Fibroblast of peridontal ligament (primary cell): ENCODE data around the gene PLCD3.

Experiments
- DNase-seq: peaks from one replicate; pipeline ENCODE4 v3.0.0-alpha.2; 2010; ENCODE audit errors: extremely low read depth

PLCD3 gene

DNA sequence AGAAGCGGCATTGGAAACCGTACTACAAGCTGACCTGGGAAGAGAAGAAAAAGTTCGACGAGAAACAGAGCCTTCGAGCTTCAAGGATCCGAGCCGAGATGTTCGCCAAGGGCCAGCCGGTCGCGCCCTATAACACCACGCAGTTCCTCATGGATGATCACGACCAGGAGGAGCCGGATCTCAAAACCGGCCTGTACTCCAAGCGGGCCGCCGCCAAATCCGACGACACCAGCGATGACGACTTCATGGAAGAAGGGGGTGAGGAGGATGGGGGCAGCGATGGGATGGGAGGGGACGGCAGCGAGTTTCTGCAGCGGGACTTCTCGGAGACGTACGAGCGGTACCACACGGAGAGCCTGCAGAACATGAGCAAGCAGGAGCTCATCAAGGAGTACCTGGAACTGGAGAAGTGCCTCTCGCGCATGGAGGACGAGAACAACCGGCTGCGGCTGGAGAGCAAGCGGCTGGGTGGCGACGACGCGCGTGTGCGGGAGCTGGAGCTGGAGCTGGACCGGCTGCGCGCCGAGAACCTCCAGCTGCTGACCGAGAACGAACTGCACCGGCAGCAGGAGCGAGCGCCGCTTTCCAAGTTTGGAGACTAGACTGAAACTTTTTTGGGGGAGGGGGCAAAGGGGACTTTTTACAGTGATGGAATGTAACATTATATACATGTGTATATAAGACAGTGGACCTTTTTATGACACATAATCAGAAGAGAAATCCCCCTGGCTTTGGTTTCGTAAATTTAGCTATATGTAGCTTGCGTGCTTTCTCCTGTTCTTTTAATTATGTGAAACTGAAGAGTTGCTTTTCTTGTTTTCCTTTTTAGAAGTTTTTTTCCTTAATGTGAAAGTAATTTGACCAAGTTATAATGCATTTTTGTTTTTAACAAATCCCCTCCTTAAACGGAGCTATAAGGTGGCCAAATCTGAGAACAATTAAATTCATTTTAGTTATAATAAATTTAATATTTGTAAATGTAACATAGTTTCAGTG lies 17.7 kb upstream of the PLCD3 start:
- peak; percentile 58 for DNase-seq

DNA sequence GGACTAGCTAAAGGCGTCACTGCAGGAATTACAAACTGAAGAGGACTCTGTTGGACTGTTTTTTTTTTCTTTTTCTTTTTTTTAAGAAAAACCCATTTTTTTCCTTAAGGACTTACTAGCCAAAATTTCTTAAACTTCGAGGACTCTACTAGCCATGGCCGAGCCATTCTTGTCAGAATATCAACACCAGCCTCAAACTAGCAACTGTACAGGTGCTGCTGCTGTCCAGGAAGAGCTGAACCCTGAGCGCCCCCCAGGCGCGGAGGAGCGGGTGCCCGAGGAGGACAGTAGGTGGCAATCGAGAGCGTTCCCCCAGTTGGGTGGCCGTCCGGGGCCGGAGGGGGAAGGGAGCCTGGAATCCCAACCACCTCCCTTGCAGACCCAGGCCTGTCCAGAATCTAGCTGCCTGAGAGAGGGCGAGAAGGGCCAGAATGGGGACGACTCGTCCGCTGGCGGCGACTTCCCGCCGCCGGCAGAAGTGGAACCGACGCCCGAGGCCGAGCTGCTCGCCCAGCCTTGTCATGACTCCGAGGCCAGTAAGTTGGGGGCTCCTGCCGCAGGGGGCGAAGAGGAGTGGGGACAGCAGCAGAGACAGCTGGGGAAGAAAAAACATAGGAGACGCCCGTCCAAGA lies 16.8 kb upstream of the PLCD3 start:
- peak; percentile 75 for DNase-seq

DNA sequence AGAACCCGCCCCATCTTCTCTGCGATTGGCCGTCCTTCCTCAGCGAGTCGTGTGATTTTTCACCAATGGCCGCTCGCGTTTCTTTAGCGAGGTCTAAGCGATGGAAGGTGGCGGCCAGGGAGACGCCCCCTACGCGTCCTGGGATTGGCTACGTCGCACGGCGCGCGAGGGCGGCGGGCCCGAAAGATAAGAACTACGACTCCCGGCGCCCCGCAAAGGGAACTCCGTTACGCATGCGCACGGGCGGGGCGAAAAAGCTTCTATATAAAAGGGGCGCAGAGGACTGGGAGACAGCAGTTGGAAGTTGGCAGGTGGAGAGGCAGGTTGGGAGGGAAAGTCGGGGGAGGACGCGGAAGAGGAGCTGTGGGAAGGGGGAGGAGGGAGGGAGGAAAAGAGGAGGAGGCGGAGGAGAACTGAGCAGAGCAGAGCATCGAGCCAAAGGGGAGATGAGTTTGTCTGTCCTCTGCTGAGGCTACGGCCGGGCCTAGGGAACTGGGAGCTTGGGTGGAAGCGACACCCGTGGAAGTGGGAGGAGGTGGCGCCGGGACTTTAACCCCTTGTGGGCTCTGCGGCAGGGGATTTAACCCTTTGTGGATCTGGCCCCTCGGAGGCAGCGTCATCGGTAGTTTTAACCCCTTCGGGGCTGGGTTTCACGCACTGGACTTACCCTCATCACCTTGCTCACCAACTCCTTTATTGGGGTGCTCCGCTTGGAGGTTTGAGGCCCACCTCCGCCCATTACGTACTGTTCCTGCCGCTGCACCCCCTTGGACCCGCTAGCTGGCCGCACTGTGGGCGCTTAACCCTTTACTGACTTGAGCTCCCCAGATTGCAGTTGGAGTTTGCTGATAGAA lies 16.1 kb upstream of the PLCD3 start, which contains the start of gene HEXIM1:
TSS of gene HEXIM1 (plus strand) at position 293 of the 854 bp plus-strand sequence. CDS start 716 bp downstream, outside the sequence.
- DNase-seq = peak; percentile 99

GRCh38 chr17:45147581-45148182 lies 15.4 kb upstream of the PLCD3 start:
- DNase-seq = peak; percentile 97

GRCh38 chr17:45146890-45147580 lies 14.7 kb upstream of the PLCD3 start:
- DNase-seq = peak; percentile 73

GRCh38 chr17:45146592-45146889 lies 14.2 kb upstream of the PLCD3 start:
- no peak for DNase-seq

DNA sequence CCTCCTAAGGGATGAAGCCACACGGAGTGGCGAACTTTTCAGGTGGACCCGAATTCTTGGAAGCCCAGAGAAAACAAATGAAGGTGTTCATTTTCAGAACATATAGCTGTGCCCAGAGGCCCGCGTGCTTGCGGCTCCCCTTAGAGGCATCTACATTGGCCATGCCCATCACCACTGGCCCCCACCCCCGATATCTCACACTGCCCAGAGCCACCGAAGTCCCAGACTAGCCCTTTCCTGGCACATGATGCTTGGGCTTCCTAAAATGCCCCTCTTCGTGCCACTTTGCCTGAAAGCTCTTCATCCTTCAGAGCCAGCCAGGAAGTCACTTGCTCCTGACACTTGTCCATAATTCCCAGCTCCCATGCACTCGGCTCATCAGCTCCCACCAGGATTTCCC lies 13.9 kb upstream of the PLCD3 start:
- DNase-seq = no peak

DNA sequence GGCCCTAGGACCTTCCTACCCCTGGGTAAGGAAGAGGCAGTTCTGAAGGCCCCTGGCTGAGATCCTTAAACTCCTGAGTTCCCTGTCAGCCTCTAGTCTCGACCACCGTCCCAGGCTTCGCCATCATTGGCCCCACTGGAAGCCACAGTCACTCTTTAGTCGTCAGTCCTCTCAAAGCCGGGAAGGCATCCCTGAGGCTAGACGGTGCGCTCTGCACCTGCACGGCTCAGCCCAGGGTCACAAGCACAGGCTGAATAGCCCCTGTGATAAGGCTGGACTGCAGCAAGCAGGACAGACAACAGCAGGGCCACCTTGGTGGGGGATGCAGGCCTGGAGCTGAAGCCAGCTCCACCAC lies 12.7 kb upstream of the PLCD3 start:
- DNase-seq = no peak

DNA sequence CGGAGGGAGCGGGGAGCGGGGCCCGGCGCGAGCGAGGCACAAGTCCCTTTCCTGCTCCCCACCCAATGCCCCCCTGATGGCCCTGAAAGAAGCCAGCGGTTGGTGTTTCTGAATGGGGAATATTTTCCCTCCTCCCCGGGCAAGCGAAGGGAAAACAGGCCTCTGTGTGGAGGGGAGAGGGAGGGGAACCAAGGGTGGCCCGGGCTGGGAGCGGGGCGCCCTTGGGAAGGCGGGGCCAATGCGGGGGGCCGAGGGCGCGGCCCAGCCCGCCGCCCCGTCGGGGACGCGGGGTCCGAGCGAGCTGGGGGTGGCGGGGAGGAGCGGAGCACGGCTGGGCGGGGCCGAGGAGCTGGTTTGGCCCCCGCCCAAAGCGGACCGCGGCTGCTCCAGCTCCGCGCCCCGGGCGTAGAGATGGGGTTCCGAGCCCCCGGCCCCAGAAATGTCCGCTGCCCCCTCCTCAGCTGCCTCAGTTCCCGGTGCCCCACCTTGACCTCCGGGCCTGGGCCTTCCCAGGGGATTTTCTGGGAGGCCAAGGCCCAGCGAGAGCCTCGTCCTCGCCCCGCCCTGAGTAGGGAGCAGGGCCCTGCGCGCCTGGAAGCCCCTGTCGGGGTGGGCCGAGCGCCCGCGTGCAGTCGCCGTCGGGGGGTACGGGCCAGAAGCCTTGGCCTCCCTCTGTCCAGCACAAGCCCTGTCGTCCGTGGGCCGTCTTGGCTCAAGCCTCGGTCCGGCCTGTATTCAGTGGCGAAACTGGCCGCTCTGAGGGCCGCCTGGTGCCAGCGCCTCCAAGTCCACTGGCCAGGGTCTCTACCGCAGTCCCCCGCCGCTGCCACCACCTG lies 12.1 kb upstream of the PLCD3 start:
- no peak for DNase-seq

DNA sequence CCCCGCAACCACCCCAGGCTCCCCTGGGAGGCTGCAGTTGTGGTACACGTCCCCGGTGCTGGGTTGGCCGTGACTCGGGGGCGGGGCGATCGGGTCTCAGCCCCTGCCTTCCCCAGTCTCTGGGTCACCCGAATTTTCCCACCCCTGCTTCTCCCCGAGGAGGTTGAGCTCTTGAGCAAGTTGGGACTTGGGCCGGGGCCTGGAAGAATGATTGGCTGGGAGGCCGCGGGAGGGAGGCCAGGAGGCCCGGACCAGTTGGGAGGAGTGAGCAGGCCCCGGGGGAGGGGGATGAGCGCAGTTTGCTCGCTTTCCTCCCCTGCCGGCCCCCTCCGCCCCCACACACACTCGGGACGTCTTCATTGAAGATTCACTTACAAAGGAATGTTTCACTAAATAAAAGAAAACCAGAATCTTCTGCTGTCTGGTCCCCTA lies 11.5 kb upstream of the PLCD3 start:
- peak; percentile 87 for DNase-seq

- DNase-seq = no peak
These were observed 10.9 kb upstream of the PLCD3 start for GRCh38 chr17:45143094-45143670.

DNA sequence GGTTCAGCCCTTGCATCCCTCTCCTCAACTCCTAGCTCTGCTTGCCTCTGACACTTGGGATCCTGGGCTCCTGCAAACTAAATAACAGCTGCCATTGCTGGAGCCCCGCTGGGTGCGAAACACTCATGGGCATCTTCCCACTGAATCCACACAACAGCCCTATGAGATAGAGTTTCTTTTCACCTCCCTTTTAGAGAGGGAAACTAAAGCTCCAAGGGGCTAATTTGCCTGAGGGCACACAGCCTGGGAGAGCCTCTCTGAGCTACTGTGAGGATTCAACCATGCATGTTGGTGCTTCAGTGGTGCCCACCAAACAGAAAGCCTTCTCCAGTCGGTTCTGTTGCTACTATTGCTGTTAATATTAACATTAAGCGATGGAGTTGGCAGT lies 7.2 kb upstream of the PLCD3 start:
- no peak for DNase-seq

GRCh38 chr17:45138911-45139532 lies 6.7 kb upstream of the PLCD3 start:
- no peak for DNase-seq

GRCh38 chr17:45137561-45138305 lies 5.4 kb upstream of the PLCD3 start:
- DNase-seq = no peak

DNA sequence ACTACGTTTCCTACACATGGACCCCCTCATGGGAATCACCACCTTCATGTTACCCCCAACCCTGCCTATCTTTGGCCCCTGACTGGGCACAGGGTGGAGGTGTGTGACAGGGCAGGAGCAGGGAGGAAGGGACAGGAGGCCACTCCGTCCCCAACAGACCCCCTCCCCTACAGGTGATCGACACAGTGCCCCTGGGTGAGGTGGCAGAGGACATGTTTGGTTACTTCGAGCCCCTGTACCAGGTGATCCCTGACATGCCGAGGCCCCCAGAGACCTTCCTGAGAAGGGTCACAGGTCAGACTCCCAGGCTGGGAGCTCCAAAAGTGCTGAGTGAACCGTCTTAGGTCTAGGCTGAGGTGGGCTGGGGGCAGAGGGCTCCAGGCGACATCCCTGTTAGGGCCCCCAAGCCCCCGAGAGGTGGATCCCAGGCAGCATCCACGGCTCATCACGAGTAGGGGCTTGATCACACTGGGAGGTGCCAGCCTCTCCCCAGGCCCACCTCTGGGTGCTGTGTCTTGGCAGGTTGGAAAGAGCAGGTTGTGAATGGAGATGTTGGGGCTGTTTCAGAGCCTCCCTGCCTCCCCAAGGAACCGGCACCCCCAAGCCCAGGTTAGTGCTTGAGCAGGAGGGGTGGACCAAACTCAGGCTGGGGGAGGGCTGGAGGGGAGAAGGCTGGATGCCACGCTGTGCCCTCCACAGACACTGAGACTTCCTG lies 4.7 kb upstream of the PLCD3 start:
- no peak for DNase-seq

DNA sequence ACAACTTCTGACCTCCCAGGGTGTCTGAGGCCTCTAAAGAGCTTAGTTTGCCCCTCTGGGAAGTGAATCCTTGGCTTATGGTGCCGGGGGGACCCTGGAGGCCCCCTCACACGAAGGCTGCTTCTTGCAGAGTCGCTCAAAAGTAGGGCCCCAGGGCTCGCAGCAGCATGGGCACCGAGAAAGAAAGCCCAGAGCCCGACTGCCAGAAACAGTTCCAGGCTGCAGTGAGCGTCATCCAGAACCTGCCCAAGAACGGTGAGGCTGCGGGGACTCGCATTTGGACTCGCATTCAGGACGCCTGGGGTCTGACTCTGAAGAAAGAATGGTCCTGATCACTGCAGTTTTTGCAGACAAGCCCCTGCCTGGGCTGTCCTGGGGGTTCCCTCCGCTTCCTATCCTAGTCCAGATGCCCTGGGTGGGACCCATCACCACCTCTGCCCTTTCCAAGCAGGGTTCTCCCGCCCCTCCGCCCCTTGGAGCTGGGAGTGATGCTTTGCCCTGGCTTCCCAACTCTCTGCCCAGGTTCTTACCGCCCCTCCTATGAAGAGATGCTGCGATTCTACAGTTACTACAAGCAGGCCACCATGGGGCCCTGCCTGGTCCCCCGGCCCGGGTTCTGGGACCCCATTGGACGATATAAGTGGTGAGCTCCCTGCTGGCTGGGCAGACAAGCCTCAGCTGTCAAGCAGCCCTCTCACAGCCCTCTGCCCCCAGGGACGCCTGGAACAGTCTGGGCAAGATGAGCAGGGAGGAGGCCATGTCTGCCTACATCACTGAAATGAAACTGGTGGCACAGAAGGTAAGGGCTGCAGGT lies 3.9 kb upstream of the PLCD3 start:
- DNase-seq = no peak
